NCI-H2227 (cell line): ENCODE data around the gene LSM3.

Experiments
- DNase-seq: peaks from one replicate; lab custom pipeline; 2025; ENCODE audit not compliant: unreplicated experiment; lab: John Stamatoyannopoulos, UW

Gene LSM3

GRCh38 chr3:14194865-14195264, 16.2 kb downstream of the LSM3 start:
- DNase-seq: no peak

GRCh38 chr3:14199641-14200040, 21.0 kb downstream of the LSM3 start:
- no peak for DNase-seq

GRCh38 chr3:14200276-14200675, 21.7 kb downstream of the LSM3 start:
- no peak for DNase-seq

- no peak for DNase-seq
These were observed 22.2 kb downstream of the LSM3 start for GRCh38 chr3:14200841-14201240.

- DNase-seq: no peak
These were observed 23.5 kb downstream of the LSM3 start for GRCh38 chr3:14201940-14202684.

- no peak for DNase-seq
These were observed 24.4 kb downstream of the LSM3 start for GRCh38 chr3:14202874-14203520.

GRCh38 chr3:14203521-14204079, 25.0 kb downstream of the LSM3 start:
- DNase-seq: peak; percentile 65

- DNase-seq: no peak
These were observed 26.1 kb downstream of the LSM3 start for GRCh38 chr3:14204515-14205284.

- DNase-seq: no peak
These were observed 28.0 kb downstream of the LSM3 start for GRCh38 chr3:14206548-14207177.

- DNase-seq: no peak
These were observed 29.6 kb downstream of the LSM3 start for GRCh38 chr3:14208168-14208567.

- DNase-seq: no peak
These were observed 30.4 kb downstream of the LSM3 start for GRCh38 chr3:14208977-14209394.

- peak; percentile 17 for DNase-seq
These were observed 31.1 kb downstream of the LSM3 start for GRCh38 chr3:14209581-14210289.

GRCh38 chr3:14210290-14210688, 31.7 kb downstream of the LSM3 start:
- DNase-seq: no peak

- peak; percentile 15 for DNase-seq
These were observed 32.4 kb downstream of the LSM3 start for GRCh38 chr3:14210843-14211594.

GRCh38 chr3:14211621-14212020, 33.0 kb downstream of the LSM3 start:
- DNase-seq: no peak

- no peak for DNase-seq
These were observed 33.4 kb downstream of the LSM3 start for GRCh38 chr3:14212032-14212431.

- DNase-seq: no peak
These were observed 34.6 kb downstream of the LSM3 start for GRCh38 chr3:14213066-14213774.

- DNase-seq: no peak
These were observed 36.1 kb downstream of the LSM3 start for GRCh38 chr3:14214764-14215163.
